Muscle of leg (tissue), 11 donors: ENCODE measurements around the gene USP47. TPM values are rescaled to one million over a fixed set of nuclear protein-coding genes. Genes with fewer than 3 reads are reported as not detected.
A peak's percentile ranks its signal among the peaks of the same experiment; 100 is the strongest.

Source experiments
- DNase-seq: peaks from one replicate; pipeline ENCODE4 v3.0.0; 2013
- H3K27ac ChIP-seq: one replicate; pipeline ENCODE4 v1.5.1; 2013; ENCODE audit warnings: mild to moderate bottlenecking, low read length, control low read depth
- H3K27me3 ChIP-seq: one replicate; pipeline ENCODE4 v1.6.1; 2013; ENCODE audit warnings: low read length; ENCODE audit not compliant: control insufficient read depth, insufficient read depth
- H3K36me3 ChIP-seq: one replicate; pipeline ENCODE4 v1.6.1; 2013; ENCODE audit warnings: low read length; ENCODE audit not compliant: control insufficient read depth, insufficient read depth
- H3K4me1 ChIP-seq: one replicate; pipeline ENCODE4 v1.6.1; 2013; ENCODE audit warnings: low read length; ENCODE audit not compliant: control insufficient read depth, insufficient read depth
- H3K4me3 ChIP-seq: one replicate; pipeline ENCODE4 v1.5.1; 2013; ENCODE audit warnings: low read length, control low read depth
- H3K9me3 ChIP-seq: replicated peaks from 2 replicates; pipeline ENCODE4 v1.6.1; 2013; ENCODE audit warnings: low read depth, low read length; ENCODE audit not compliant: control insufficient read depth
- WGBS: methylation state at CpG from one replicate; pipeline ENCODE4 v1.1.5; 2013; ENCODE audit warnings: missing lambda C conversion rate; ENCODE audit not compliant: insufficient coverage; 5-methylcytosine and 5-hydroxymethylcytosine counted together
- polyA plus RNA-seq, 8 donors: library from polyadenylated mRNA; unstranded; fragments of 120-200 nt; gene quantifications; one replicate each; pipeline versions ENCODE4 v1.2.1 to v1.2.3, GENCODE V29; 2013; ENCODE audit warnings: inconsistent platforms in 1 of 8, low replicate concordance in 1 of 8; ENCODE audit not compliant: insufficient read length in 8 of 8, insufficient read depth in 1 of 8
- total RNA-seq: library from RNA; stranded (reverse); fragments of 120-200 nt; gene quantifications from one replicate; pipeline ENCODE4 v1.2.4, GENCODE V29; 2013

Gene USP47
- total and polyA plus RNA-seq, 9 donors, result 50.1 to 74.4 (median 67.7) TPM

DNA sequence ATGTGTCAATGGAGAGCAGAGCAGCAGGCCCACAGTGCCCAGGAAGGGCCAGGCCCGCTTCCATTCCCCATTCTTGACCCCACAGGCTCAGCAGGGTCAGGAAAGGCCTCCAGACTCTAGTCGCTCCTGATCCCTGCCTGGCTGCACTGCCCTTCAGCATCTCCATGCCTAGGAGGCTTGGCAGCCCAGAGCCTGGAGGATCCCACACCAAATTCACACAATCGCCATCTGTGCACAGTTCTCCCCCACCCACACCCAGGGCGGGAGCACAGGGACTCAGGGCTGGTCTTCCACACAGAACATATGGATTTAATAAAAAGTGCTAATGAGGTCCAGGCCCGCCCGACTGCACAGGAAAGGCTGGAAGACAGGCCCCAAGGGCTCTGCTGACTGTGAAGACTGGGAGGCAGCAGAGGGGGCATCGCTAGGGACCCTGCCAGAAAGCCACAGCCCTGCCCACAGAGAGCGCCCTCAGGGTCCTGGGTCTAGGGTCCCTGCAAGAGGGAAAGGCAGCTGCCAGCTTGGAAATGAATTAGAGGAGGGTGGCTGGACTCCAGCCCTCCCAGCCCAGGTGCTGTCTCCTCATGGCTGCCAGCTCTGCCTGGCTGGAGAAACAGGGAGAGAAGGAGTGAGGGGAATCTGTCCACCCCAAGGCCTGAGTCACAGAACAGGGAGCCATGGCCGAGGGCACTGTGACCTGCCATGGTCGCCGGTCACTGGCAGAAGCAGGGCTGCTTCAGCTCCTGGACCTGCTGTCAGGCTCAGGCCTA, 126.9 kb downstream of the USP47 start:
- H3K27me3 ChIP-seq, result no peaks in the 10 kb centered on the region
- H3K9me3 ChIP-seq, result no peaks in the 10 kb centered on the region
- peak; percentile 92 for DNase-seq
- no peak overlapping the region for H3K4me3 ChIP-seq
- peak overlapping the region; percentile 74 for H3K27ac ChIP-seq
- peaks cover 73% of the 10 kb centered on the region for H3K4me1 ChIP-seq
- peaks cover 18% of the 10 kb centered on the region for H3K36me3 ChIP-seq
- WGBS, result 32% methylated on average over 9 of the region's 11 CpGs

DNA sequence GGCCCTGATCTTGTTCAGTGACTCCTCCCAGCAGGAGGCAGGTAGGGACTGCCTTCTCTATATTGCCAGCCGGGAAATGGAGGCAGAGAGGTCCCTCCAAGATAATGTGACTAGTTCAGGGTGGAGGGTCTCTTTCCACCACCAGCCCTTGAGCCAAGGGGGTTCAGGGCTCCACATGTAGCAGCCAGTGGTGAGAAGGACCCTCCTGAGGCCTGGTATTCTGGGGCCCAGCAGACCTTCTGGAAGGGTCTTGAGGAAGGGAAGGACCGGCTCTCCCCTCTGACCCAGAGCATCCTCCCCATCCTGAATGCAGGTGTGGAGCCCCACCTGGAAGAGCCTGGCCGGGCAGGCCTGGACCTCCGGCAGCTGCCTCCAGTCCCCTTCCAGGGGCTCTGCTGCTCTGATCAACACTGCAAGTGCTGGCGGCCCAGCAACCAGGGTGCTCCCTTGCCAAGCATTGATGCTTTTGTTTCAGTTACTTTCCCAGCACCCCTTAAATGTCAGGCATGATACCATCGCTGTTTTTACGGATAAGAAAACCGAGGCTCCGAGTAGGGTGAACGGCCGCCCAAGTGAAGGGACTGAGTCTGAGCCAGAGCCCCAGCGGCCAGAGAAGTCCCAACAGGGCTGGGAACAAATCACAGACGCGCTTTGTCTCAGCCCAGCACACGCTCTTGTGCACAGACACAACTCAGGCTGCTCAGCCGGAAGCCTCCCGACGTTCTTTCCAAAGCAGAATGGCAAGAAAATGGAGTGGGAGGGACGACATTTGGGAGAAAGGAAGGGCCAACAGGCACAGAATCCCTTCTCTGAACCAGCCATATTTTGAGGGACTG, 127.8 kb downstream of the USP47 start:
- DNase-seq, result peak; percentile 65
- peaks cover 9% of the 10 kb centered on the region for H3K36me3 ChIP-seq
- WGBS, result 34% methylated on average over 10 of the region's 19 CpGs
- H3K4me1 ChIP-seq, result peaks cover 73% of the 10 kb centered on the region
- H3K9me3 ChIP-seq, result no peaks in the 10 kb centered on the region
- no peak overlapping the region for H3K4me3 ChIP-seq
- H3K27ac ChIP-seq, result peak overlapping the region; percentile 74
- H3K27me3 ChIP-seq, result no peaks in the 10 kb centered on the region

DNA sequence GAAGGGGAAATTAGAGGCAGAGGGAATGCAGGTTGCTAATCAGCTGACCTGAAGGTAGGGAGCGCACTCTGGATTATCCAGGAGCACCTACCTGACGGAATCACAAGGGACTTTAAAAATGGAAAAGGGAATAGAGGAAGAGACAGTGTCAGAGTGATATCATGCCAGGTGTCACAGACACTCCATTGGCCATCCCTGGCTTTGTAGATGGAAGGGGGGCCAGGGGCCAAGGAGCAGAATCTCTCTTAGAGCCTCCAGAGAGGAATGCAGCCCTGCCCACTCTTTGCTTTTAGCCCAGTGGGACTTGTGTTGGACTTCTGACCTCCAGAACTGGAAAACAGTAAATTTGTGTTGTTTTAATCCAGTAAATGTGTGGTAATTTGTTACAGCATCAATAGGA, 128.8 kb downstream of the USP47 start:
- peaks cover 79% of the 10 kb centered on the region for H3K4me1 ChIP-seq
- WGBS, result 72% methylated on average over 2 of the region's 2 CpGs
- H3K36me3 ChIP-seq, result peaks cover 1% of the 10 kb centered on the region
- no peaks in the 10 kb centered on the region for H3K9me3 ChIP-seq
- H3K4me3 ChIP-seq, result no peak overlapping the region
- H3K27ac ChIP-seq, result no peak overlapping the region
- DNase-seq, result no peak
- no peaks in the 10 kb centered on the region for H3K27me3 ChIP-seq

- H3K27me3 ChIP-seq, result no peaks in the 10 kb centered on the region
- no peak overlapping the region for H3K4me3 ChIP-seq
- H3K4me1 ChIP-seq, result peaks cover 87% of the 10 kb centered on the region
- 71% methylated on average over 4 of the region's 5 CpGs for WGBS
- no peak overlapping the region for H3K27ac ChIP-seq
- peak; percentile 49 for DNase-seq
- no peaks in the 10 kb centered on the region for H3K9me3 ChIP-seq
- H3K36me3 ChIP-seq, result no peaks in the 10 kb centered on the region
These were observed 130.3 kb downstream of the USP47 start for GRCh38 chr11:11971906-11972547.

GRCh38 chr11:11972730-11973341, 131.1 kb downstream of the USP47 start:
- Histone ChIP-seq H3K36me3 (no peaks in the 10 kb centered on the region), H3K4me3 (no peak overlapping the region), H3K4me1 (peaks cover 86% of the 10 kb centered on the region), H3K27ac (peak overlapping the region; percentile 72), H3K27me3 (no peaks in the 10 kb centered on the region), H3K9me3 (no peaks in the 10 kb centered on the region)
- WGBS, result 56% methylated on average over 2 of the region's 3 CpGs
- DNase-seq, result no peak

DNA sequence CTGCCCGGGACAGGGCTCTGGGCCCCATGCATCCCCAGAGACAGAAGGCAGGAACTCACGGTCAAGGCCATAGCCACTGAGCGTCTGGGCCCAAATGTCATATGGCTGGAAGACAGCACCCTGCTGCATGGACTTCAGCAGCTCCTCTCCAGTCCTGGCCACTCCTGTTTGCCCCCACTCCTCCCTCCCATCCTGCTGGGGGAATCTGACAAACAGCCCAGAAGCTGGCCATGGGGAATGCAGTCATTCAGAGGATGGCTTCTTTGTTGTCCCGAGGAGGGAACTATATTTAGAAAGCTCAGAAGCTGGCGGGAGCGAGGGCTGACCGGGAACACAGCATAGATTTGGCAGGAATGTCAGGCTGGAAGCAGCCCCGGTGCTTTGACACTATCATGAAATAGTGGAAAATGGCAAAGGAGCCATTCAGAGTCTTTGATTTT, 131.6 kb downstream of the USP47 start:
- 11% methylated on average over 8 of the region's 8 CpGs for WGBS
- DNase-seq, result peak; percentile 98

DNA sequence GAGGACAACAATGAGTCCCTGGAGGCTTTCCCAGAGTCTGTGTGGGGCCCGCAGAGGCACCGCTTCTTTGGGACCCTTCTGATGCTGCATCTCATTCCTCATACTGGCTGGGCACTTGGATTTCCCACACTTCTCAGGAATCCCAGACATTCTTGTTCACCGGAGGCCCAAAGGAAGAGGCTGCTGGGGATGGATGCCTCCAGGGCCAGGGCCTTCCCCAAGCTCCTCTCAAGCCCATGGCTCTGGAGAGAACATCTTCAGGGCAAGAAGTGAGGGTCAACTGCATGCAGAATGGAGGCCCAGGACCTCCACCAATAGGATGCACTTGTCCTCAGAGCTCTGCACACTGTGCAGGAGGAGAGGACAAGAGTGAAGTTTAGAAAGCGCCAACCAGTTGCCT, 132.1 kb downstream of the USP47 start:
- Histone ChIP-seq H3K36me3 (no peaks in the 10 kb centered on the region), H3K27me3 (no peaks in the 10 kb centered on the region), H3K4me1 (peaks cover 86% of the 10 kb centered on the region), H3K9me3 (no peaks in the 10 kb centered on the region), H3K4me3 (no peak overlapping the region), H3K27ac (peak overlapping the region; percentile 84)
- WGBS, result 20% methylated on average over 1 of the region's 4 CpGs
- no peak for DNase-seq

More for the DNA sequence above, 131.6 kb downstream of the USP47 start:
- H3K36me3 ChIP-seq, result no peaks in the 10 kb centered on the region
- H3K4me1 ChIP-seq, result peaks cover 86% of the 10 kb centered on the region
- no peak overlapping the region for H3K4me3 ChIP-seq
- no peaks in the 10 kb centered on the region for H3K27me3 ChIP-seq
- no peaks in the 10 kb centered on the region for H3K9me3 ChIP-seq
- peak overlapping the region; percentile 84 for H3K27ac ChIP-seq

DNA sequence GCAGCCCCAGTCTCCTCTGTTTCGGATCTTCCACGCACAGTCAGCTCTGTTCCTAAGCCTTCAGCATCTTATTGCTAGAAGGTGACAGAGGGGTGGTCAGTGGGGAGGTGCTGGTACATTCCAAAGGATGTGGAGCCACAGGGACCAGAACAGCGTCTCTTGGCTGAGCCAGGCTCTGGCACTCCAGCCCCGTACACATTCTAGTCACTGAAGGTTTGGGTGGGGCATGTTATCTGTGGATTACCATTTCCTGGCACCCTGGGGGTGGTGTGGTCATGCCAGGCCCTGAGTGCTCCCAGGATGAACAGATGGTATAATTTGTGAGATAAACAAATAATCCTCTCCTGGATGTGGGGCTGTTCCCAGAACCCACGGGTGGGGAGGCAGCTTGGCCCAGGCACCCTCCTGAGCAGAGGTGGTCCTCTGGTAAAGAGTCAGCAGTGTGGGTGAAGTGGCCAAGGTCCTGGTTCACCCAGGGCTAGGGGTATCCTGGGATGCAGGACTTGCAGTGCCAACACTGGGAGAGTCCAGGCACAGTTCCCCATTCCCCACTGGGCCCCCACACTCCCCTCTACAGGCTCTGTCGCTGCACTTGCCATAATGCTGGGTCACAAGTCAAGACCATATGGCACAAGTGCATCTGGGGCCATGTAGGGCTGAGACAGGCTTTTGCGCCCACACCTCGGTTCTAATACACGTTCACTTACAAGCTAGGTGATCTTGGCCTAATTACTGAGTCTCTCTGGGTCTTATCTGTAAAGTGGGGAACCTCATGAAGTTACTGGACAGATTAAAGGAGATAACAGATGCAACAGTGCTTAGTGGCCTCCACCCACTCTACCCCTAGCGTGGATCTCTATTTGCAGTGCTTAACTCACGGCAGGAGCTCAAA, 133.7 kb downstream of the USP47 start:
- peaks cover 88% of the 10 kb centered on the region for H3K4me1 ChIP-seq
- H3K36me3 ChIP-seq, result no peaks in the 10 kb centered on the region
- 85% methylated on average over 4 of the region's 11 CpGs for WGBS
- DNase-seq, result no peak
- no peak overlapping the region for H3K4me3 ChIP-seq
- no peaks in the 10 kb centered on the region for H3K27me3 ChIP-seq
- no peak overlapping the region for H3K27ac ChIP-seq
- H3K9me3 ChIP-seq, result no peaks in the 10 kb centered on the region

DNA sequence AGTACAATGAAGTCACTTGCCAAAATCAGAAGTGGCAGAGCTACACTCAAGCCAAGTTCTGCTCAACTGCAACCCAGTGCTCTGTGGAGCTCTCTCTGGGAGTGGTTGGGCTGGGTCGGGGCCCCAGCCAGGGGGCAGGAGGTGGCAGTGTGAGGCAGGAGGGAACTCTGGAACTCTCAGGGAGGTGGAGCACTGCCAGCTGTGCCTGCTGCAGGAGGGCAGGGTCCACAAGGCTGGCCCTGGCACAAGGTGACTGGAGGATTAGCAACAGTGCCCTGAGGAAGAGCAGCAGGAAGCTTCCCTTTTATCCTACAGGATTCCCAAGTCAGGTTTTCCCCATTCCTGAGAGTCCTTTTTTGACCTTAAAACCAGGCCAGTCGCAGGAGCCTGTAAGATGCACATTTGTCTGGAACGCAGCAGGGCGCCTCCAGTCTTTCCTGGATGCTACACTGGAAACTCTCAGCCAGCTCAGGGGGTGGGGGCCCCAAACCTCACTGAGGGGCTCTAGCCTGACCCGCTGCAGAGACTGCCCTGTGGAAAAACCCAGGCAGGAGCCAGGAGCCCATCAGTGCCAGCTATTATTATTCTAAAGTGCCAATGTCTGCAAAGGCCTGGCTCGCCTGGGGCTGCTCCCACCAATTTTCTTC, 134.8 kb downstream of the USP47 start:
- no peaks in the 10 kb centered on the region for H3K27me3 ChIP-seq
- peak; percentile 79 for DNase-seq
- peaks cover 3% of the 10 kb centered on the region for H3K9me3 ChIP-seq
- H3K4me1 ChIP-seq, result peaks cover 93% of the 10 kb centered on the region
- no peaks in the 10 kb centered on the region for H3K36me3 ChIP-seq
- H3K4me3 ChIP-seq, result no peak overlapping the region
- WGBS, result 38% methylated on average over 6 of the region's 6 CpGs
- peak overlapping the region; percentile 82 for H3K27ac ChIP-seq
